HG03135 (cell line): ENCODE results near the gene ADAMTS6.

Experiments used
- ATAC-seq: cut with Tn5 transposase; IDR thresholded peaks from one replicate; pipeline ENCODE4 v1.9.1; 2021; ENCODE audit warnings: mild to moderate bottlenecking, moderate library complexity; ENCODE audit not compliant: unreplicated experiment

ADAMTS6 gene

GRCh38 chr5:65151614-65152013, 330.1 kb downstream of the ADAMTS6 start:
- no peak for ATAC-seq

- ATAC-seq, result no peak
Observed at GRCh38 chr5:65150599-65151304, 331.0 kb downstream of the ADAMTS6 start.

GRCh38 chr5:65149827-65150226, 331.9 kb downstream of the ADAMTS6 start:
- ATAC-seq, result no peak

GRCh38 chr5:65144136-65144871, 337.4 kb downstream of the ADAMTS6 start:
- no peak for ATAC-seq

GRCh38 chr5:65142511-65143011, 339.2 kb downstream of the ADAMTS6 start:
- ATAC-seq, result no peak

GRCh38 chr5:65142016-65142415, 339.7 kb downstream of the ADAMTS6 start:
- no peak for ATAC-seq

GRCh38 chr5:65141493-65141892, 340.2 kb downstream of the ADAMTS6 start:
- ATAC-seq, result no peak

GRCh38 chr5:65137631-65138030, 344.1 kb downstream of the ADAMTS6 start:
- no peak for ATAC-seq

GRCh38 chr5:65133477-65134110, 348.1 kb downstream of the ADAMTS6 start:
- ATAC-seq, result no peak

- ATAC-seq, result no peak
Observed at GRCh38 chr5:65132386-65132785, 349.3 kb downstream of the ADAMTS6 start.

GRCh38 chr5:65128226-65128625, 353.5 kb downstream of the ADAMTS6 start:
- ATAC-seq, result no peak

GRCh38 chr5:65127161-65127901, 354.4 kb downstream of the ADAMTS6 start:
- no peak for ATAC-seq

- no peak for ATAC-seq
Observed at GRCh38 chr5:65126542-65127069, 355.1 kb downstream of the ADAMTS6 start.

GRCh38 chr5:65125591-65126541, 355.9 kb downstream of the ADAMTS6 start:
- ATAC-seq, result no peak

GRCh38 chr5:65121880-65122436, 359.8 kb downstream of the ADAMTS6 start:
- ATAC-seq, result no peak

- no peak for ATAC-seq
Observed at GRCh38 chr5:65120371-65120967, 361.3 kb downstream of the ADAMTS6 start.

- ATAC-seq, result no peak
Observed at GRCh38 chr5:65117525-65117924, 364.2 kb downstream of the ADAMTS6 start.

- ATAC-seq, result no peak
Observed at GRCh38 chr5:65113771-65114170, 367.9 kb downstream of the ADAMTS6 start.
